Activated CD8-positive, alpha-beta memory T cell treated with anti-CD3 and anti-CD28 coated beads, Interleukin-2, amount 50 U/mL, for 48 hours (primary cell): ENCODE data around the gene CCDC197.

ENCODE experiments used
- DNase-seq: peaks from one replicate; pipeline ENCODE4 v3.0.0-alpha.2; 2020

Gene CCDC197

DNA sequence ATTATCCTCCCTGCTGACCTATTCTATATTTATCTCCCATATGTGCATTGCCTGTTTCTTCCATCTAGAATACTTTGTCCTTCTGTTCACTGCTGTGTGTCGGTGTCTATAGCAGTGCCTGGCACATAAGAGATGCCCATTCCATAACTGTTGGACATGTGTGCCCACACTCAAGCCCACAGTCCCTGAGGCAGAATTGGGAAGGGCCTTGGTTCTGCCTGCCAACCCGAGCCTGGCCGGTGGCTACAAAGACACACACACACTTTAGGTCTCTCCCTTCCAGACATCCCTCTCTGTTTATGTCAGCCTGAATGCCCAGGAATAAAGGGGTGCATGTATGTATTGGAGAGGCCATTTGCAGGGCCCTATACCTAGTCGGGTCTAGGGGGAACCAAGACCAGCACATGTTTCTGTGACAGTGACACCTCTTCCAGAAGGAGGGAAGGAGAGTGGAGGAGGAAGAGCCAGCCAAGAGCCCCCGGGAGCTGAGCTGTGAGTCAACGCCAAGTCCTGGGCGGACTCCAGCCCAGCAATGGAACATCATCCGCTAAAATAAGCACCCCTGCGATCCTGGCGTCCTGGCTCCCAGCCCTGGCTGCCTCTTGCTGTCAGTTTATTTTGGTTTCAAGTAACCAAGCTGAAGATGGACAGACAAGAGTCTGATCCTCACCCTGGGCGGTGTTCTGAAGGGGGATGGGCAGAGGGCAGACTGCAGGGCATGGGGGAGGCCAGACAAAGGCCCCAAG, 16.5 kb upstream of the CCDC197 start:
- no peak for DNase-seq

DNA sequence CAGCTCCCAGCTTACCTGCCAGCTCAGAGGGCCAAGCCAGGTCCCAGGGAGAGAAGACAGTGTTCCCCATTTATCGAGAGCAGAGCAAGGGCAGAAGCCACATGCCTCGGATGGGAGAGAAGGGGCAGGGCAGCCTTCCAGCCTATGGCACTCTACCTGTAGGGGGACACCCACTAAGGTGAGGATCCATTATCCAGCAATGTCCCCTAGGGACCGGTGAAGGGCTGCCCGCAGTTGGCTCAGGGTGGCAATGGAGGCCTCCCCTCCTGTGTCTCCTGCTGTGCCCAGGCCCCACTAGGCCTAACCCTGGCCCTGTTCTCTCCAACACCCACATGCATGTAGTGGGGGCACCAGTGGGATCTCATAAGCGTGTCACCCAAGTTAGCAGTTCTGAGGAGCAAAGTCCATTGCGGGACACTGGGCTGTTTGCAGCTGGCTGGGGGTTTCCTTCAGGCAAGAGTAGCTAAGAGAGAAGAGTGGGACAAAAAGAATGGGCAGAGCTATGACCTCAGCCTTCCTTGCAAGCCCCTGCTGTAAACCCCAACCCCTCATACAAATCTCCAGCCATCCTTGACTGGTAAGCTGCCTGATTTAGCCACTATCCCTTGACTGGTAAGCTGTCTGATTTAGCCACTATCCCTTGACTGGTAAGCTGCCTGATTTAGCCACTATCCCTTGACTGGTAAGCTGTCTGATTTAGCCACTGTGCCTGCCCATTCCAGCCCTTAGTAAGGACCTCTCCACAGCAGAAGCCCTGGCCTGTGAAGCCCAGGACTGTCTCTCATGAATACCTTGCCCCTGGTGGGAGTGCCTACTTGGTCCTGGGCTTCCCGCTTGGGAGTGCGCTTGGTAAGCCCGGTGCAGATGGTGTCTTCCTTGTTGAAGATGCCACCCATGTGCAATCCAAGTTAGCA, 15.5 kb upstream of the CCDC197 start:
- no peak for DNase-seq

DNA sequence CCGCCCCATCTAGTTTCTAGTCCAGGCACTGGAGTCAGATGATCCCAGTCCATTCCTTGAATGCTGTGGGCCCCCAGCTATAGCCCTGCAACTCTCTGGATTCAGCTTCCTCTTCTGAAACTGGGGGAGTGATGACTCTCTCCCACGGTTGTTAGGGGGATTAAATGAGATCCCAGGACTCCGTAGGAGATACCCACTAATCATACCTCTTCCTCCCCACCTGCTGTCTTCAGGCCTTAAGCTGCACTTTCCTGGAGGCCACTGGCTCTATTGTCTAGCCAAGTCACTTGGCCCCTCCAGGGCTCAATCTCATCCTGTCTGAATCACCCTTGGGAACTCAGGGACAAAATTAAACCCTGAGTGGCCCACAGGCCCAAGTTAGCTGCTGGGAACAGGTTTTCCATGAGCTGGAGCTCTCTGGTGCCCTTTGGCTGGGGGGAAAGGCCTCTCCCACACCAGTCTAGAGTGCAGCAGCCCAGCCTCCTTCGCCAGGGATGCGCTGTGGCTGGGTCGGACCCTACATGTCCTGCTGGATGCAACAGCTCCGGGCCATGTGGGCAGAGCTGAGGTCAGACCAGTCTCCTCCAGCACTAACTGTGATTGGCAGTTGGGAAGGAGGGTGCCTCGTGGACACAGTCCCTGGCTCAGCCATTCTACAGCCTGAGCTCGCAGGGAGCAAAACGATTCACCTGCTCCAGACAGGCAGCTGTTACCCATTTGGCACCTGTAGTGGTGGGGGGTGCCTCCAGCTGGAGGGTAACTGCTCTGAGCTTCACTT, 14.7 kb upstream of the CCDC197 start:
- no peak for DNase-seq

DNA sequence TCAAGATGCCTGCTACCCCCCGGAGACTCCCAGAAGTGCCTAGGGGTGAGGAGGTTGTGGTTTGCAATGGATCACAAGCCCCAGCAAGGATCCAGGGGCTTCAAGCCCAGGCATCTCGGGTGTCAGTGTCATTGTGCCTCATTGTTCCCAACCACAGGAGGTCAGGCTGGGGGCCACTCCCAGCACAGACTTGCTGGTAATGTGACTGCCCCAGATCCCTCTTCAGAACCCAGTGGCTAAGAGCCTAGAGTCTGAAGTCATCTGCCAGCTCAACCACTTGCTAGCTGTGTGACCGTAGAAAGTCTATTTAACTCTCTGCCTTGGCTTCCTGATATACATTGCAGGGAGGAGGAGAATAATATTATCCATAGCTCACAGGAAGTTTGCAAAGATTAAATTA, 13.0 kb upstream of the CCDC197 start:
- DNase-seq: no peak

DNA sequence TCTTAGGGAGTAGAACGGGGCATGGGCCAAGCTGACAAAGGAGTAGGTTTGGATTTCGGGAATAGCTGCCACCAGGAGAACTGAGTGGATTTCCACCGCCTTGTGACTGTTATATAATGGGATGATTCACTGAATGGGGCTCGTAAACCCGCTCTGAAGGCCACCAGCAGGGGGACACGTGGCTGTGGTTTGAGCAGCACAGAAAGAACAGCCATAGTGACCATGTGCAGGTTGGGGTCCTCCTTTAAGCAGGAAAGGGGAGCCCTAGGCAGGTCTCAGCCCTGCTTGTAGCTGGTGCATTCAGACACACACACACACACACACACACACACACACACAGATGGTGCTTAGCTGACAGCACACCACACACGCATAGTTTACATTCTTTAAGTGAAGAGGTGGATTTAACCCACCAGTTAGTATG, 12.1 kb upstream of the CCDC197 start:
- no peak for DNase-seq

DNA sequence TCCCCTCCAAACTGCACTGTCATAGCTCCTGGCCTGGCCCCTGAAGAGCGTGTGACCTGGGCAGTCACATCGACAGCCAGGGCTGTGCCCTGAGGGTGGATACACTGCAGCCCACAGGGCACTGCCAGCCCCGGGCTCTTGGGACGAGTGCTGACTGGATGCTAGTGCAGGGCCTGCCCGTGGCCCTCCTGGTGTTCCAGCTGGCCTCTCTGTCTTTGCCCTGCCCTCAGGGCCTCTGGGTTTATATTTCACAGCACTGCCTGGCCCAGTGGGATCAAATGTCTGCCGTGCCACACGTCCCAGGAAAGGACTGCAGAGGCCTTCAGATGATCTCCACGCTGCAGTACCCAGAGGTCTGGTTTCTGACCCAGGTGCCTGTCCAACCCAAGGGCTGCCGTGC, 10.1 kb upstream of the CCDC197 start:
- no peak for DNase-seq

DNA sequence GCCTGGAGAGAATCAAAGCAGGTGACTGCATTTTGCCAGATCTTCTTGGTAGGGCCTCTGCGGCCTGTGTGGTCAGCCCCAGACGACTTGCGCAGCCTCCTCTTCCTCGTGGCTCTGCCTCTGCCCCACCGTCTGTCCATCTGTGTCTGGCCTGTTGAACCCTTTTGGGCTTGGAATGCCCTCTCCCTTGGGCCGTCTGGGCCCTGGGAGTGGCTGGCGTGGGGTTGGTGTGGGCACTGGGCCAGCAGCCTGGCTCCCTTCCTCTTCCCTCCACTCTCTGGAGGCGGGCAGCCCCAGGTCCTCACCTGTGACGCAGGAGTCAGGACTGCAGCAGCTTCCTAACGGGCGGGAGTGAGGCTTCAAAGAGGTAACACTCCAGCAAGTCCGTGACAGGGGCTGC, 9.7 kb upstream of the CCDC197 start:
- DNase-seq: no peak

DNA sequence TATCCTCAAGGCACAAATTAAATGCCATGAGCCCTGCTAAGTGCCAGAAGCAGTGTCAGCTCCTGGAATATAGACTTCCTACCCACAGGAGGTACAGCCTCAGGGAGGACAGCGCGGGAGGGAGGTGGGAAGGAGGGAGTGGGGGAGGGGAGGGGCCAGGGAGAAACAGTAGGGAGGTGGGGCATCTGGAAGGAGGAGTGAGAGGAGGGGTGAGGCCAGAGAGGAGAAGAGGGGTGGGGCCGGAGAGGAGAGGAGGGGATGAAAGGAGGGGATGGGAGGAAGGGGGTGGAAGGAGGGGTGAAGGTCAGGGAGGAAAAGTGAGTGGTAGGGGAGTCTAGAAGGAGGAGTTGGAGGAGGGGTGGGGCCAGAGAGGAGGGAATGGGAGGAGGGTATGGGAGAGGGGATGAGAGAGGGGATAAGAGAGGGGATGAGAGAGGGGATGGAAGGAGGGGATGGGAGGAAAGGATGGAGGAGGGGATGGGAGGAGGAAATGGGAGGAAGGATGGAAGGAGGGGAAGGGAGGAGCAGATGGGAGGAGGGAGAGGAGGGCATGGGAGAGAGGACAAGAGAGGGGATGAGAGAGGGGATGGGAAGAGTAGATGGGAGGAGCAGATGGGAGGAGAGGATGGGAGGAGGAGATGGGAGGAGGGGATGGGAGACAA, 9.2 kb upstream of the CCDC197 start:
- no peak for DNase-seq

DNA sequence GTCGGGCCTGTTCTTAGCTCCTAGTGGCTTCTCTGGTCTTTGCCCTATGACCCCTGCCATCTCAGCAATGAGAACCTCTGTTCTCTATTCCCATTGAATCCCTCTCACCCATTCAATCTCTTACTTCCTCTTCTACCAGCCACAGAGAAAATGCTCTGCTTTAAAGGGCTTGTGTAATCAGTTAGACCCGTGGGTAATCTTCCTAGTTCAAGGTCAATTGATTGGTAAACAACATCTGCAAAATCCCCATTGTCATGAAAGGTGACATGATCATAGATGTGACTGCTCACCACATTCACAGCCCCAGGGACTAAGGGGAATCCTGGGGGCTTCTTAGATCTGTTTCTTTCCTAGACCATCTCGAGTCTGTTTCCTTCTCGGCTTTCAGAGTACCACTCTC, 7.2 kb upstream of the CCDC197 start:
- DNase-seq: no peak

DNA sequence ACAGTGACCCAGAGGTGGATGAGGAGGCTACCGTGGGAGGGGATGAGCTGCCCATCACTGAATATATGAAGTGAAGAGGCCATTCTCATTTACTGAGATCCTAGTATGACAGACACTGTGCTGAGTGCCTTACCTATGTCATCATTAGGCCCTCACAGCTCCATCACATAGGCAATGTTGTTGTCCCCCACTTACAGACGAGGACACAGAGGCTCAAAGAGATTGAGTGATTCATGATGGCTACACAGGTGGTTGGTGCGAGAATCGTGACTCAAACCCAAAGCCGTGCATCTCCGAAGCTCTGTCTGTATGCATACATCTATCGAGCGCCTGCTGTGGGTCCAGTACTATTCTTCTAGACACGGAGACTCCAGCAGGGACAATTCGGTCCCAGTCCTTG, 5.9 kb upstream of the CCDC197 start:
- DNase-seq: no peak

DNA sequence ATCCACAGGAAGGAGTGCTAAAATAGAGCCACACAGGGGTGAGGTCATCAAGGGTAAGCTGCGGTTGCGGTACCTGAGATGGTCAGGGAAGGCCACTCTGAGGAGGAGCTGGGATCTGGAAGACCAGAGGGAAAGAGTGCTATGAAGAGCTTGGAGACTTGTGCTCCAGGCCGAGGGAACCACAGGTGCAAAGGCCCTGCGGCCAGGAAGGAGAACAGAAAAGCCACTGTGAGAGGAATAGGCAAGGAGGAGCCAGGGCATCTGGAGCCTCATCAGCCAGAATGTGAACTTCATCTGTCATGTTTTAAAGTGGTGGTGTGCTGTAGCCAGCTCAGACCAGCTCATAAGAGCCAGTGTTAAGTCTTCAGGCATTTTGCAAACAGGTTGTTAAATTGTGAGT, 5.5 kb upstream of the CCDC197 start:
- no peak for DNase-seq

DNA sequence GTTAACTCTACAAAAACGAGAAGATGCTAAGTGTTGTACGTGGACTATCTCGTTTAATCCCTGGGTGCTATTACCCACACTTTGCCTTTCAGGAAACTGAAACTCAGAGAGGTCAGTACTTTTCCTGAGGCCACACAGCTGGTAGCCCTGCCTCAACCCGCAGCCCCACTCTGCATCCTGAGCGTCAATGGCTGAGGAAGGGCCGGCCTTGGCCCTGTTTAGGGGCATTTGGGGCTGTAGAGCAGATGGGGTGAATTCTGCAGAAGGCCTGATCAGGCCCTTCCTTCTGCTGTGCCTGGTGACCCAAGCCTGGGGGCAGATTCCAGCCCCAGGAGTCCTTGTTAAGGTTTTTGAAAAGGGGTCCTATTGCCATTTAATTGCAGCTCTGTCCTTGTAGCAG, 3.7 kb upstream of the CCDC197 start:
- no peak for DNase-seq

DNA sequence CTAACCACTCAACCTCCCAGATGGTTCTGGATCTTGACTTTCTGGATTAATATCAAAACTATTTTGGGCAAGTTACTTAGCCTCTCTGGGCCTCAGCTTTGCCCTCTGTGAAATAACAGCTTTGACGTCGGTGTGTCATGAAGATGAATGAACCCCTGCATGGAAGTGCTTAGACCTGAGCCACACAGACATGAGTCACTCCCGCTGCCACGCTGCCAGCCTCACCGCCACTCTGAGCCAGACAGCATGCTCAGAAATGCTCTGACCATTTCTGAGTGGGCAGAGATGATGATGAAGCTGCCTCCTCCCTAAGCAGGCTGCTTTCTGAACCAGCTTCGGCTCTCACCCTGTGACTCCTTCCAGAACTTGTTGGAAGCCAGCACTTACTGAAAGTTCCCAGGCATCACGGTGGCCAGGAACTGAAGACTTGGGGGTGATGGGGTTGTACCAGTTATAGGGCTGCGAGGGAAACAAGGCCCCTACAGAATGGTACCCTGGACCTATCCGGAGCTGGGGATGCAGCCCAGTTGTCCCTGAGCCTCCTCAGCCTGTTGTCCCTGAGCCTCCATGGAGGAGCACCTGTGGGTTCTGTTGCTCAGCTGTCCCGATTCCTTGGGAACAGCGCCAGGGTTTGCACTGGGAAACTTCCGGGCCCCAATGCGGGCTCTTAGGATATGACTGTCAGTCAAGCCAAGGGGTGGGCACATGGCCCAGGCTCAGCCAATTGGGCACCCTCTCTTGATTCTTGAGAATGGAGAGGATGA, 2.0 kb upstream of the CCDC197 start:
- peak; percentile 78 for DNase-seq

DNA sequence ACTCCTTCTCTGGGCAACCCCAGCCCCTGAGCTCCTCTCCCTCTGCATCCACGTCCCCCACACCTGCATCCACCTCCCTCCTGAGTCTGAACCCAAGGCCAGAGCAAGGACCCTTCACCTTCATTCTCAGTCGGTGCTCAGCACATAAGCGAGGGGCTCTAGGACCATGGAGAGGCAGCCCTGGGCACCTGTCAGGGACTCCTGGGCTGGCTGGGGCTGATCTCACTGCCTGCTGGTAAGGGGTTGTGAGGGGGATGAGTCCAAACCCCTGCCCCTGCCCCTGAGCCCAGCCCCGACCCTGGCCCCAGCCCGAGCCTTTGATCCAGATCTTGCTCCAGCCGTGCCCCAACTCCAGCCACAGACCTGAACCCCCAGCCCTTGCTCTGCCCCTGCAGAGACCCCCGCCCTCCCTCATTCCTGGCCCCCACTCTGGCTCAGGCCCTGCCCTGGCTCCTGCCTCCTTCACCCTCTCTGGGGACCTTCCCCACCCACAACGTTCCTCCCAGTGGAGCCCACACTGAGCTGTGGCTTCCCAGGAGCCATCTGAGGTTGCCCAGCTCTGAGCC, 888 bp upstream of the CCDC197 start:
- no peak for DNase-seq

DNA sequence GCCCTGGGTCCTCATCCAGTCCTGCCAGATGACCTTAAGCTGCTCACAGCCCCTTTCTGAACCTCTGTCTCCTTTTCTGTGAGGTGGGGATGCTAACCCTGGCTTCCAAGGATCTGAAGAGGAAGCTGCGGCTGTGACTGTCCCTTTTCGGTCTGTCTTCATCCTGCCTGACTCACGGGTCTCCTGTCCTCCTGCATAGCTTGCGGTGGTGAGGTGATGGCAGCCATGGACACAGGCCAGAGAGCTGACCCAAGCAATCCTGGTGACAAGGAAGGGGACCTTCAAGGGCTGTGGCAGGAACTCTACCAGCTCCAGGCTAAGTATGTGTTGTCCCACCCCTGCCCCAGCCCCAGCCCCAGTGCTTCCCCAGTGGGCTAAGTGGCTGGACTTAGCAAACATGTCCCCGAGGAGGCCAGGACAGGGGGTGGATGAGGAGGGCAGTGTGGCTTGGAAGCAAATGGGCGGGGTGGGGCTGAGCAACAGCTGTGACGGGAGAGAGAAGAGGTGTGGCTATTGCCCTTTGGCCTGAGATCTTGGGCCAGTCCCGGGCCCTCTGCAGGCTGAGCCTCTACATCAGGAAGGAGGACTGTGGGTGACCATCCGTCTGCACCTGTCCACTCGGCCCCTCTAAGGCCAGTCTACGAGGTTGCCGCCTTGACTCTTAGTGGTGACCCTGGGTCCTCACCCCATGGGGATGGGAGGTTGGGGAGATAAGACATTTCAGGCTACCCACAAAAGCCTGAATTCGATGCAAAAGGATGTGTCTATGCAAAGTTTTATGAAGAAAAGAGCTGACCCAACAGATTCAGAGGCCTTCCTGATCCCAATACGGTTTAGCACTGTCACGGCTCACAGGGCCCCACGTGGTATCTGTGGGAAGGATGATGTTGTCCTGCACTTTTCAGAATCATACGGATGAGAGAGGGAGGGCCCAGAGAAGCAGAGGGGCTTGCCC, 1.1 kb downstream of the CCDC197 start:
- DNase-seq: no peak

DNA sequence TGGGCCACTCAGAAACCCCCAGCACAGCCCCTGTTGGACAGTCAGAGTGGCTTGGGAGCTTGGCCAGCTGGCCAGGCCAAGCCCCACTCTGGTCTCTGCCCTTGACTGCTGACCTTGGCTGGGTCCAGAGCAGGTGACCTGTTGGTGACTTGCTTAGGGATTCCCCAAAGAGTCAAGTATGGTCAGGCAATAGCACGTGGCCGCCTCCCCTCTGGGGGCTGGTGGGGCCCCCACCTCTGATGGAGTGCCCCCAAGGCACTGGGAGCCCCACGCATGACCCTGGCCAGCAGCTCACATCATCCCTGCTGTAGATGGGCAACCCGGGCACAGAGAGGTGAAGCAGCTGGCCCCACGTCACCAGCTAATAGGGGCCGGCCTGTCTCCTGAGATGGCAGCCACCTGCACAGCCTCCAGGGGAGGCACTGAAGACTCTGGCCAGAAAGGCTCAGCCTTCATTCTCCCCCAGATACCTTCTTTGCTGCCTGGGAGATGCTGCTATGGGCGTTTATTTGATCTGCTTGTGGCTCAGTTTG, 1.8 kb downstream of the CCDC197 start:
- no peak for DNase-seq

DNA sequence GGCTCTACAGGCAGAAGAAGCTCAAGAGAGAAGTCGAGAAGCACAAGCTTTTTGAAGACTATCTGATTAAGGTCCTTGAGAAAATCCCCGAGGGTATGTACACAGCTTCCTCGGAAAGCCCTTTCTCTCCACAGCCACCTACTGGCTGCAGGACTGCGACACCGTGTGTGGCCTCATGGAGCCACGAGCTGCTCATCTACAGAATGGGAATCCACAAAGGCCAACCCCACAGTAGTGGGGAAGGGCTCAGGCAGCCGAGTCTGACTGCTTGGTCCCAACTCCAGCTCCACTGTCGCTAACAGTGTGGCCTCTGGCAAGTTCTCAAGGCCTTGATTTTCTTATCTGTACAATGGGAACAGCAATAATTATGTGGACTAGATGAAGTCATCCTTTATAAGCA, 2.5 kb downstream of the CCDC197 start:
- no peak for DNase-seq

DNA sequence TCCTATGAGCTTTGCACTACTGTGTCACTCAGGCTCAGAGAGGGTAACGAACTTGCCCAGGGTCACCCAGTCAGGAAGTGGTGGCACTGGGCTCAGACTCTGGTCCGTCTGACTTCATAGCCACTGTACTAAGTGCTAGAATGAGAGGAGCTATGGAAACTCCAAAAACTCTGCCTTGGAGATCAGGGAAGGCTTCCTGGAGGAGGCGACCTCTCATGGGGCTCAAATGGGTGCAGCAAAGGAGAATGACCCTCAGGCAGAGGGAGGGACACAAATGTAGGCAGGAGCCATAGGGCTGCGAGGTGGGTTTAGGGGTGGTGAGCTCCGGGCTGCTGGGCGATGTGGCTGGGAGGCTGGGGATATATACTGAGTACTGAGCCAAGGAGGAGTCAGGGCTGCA, 3.2 kb downstream of the CCDC197 start:
- no peak for DNase-seq

DNA sequence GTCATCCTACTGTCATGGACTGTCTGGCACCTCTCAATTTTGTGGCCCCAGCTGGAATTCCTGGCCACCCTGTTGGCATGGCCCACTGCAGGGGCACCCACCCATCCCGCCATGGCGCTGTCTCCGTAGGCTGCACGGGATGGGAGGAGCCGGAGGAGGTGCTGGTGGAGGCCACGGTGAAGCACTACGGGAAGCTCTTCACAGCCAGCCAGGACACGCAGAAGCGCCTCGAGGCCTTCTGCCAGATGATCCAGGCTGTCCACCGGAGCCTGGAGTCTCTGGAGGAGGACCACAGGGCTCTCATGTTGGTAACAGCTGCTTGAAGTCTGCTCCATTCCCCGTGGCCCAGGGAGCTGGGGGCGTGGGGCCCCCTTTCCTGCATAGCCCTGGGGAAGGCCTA, 3.9 kb downstream of the CCDC197 start:
- no peak for DNase-seq
